GM12864 (cell line): ENCODE data around the gene FXYD6.

ENCODE experiments used
- DNase-seq: peaks from one replicate; pipeline ENCODE4 v3.0.0-alpha.2; 2011; ENCODE audit warnings: low read depth
- H3K4me3 ChIP-seq: 2 replicates; pipeline ENCODE4 v1.5.1; 2011; ENCODE audit warnings: mild to moderate bottlenecking, low read depth, low read length, control low read depth
- TF ChIP-seq, protein P1 (sequence below): IDR thresholded peaks from 2 replicates; pipeline ENCODE4 v1.5.1; 2011; ENCODE audit warnings: low read depth, mild to moderate bottlenecking, moderate library complexity, low read length, control low read depth, inconsistent platforms; ENCODE audit errors: missing control alignments

Gene FXYD6

DNA sequence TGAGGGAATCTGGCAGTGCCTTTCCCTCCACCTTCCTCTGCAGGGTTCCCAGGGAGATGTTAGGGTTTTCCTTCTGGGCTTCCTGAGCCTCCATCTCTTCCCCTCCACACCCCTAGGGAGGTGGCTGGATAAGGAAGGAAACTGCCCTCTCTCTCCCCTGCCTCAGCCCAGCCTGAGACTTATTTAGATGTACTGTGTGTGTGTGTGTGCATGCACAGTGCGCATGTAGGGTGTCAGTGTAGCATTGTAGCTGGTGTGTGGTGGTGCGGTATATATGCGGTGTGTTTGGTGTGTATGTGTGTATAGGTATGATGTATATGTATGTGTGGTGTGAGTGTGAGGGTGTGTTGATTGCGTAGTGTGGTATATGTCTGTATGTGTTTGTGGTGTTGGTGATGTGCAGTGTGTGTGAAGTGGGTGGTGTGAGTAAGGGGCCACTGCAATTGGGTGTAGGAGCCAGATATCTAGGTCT, 1.5 kb downstream of the FXYD6 start:
- DNase-seq = no peak
- TF ChIP-seq, protein P1, sequence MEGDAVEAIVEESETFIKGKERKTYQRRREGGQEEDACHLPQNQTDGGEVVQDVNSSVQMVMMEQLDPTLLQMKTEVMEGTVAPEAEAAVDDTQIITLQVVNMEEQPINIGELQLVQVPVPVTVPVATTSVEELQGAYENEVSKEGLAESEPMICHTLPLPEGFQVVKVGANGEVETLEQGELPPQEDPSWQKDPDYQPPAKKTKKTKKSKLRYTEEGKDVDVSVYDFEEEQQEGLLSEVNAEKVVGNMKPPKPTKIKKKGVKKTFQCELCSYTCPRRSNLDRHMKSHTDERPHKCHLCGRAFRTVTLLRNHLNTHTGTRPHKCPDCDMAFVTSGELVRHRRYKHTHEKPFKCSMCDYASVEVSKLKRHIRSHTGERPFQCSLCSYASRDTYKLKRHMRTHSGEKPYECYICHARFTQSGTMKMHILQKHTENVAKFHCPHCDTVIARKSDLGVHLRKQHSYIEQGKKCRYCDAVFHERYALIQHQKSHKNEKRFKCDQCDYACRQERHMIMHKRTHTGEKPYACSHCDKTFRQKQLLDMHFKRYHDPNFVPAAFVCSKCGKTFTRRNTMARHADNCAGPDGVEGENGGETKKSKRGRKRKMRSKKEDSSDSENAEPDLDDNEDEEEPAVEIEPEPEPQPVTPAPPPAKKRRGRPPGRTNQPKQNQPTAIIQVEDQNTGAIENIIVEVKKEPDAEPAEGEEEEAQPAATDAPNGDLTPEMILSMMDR = no peak
- no peak overlapping the region for H3K4me3 ChIP-seq

DNA sequence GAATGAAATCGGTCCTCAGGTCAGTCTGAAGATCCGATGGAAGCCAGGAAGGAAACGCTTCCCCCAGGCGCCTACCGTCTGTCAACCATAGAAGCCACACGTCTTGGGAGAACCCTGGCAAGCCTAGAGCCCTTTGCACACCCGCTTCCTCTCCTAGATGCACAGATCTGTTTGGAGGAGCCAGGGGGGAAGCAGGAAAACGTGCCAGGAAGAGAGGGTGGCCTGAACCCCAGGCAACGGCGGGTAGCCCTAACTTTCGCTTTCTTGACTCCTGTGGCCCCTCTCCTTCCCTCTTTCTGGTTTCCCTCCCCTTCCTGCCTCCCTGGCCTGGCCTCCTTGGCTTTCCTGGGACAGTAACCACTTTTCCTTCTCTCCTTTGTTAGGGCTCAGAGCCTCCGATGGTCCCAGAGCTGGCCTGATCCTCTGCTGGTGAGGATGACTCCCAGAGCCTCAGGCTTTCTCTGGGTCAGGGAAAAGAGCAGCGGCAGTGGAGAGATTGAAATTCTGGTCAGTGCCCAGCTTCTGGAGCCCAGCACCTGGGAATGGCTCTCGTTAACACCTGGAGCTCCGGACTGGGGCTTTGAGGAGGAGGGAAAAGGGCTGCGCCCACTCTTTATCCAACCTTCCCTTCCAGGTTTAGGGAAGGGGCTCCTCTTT, 2.1 kb downstream of the FXYD6 start:
- TF ChIP-seq, protein P1 = no peak
- no peak overlapping the region for H3K4me3 ChIP-seq
- DNase-seq = no peak

DNA sequence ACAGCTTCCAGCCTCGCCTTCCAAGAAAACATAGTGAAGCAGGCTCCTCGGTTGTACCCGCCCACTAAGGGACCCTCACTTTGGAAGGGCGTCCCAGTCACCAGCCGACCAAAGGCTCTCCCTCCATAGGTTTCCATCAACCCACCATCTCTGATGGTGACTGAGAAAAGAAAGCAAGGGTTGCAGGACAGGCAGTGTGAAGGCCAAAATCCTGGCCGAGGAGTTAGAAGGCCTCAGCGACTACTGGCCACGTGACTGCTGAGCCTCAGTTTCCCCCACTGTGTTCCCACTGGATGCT, 2.7 kb downstream of the FXYD6 start:
- H3K4me3 ChIP-seq = no peak overlapping the region
- TF ChIP-seq, protein P1 = no peak
- DNase-seq = no peak

DNA sequence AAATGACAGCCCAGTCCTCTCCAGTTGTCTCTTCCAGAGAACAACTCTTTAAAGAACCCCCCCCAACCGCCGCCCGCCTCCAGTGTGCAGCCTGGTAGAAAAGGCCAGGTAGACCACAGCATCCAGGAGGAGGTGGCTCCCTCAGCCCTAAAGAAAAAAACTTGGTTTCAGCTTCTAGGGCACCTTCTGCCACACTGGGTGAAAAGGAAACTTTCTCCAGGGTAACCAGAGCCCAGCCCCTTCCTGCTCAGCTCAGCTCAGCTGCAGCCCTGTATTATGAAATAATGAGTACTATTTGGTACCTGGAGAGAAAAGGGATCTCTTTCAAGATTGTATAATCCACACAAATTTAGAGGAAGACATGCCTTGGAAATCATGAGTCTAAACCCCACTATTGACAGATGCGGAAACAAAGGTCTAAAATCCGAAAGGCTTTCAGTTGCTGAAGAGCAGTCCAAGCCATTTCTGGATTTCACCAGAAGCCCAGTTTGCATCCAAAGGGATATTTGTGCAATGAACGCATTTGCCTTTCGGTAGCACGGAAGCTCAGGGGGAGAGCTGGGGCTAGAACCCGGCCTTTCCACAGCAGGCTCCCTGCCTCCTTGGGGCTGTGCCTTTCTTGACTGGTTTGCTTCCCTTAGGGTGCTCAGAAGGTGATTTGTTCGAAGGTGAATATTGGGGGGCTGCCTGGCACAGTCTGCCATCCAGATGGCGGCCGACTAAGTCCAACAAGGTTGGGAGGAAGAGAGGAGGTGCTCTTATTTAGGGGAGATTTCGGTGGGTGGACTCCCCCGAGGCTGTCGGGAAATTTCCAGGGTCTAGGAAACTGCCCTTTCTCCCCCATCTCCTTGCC, 3.3 kb downstream of the FXYD6 start:
- TF ChIP-seq, protein P1 = no peak
- no peak for DNase-seq
- H3K4me3 ChIP-seq = no peak overlapping the region

DNA sequence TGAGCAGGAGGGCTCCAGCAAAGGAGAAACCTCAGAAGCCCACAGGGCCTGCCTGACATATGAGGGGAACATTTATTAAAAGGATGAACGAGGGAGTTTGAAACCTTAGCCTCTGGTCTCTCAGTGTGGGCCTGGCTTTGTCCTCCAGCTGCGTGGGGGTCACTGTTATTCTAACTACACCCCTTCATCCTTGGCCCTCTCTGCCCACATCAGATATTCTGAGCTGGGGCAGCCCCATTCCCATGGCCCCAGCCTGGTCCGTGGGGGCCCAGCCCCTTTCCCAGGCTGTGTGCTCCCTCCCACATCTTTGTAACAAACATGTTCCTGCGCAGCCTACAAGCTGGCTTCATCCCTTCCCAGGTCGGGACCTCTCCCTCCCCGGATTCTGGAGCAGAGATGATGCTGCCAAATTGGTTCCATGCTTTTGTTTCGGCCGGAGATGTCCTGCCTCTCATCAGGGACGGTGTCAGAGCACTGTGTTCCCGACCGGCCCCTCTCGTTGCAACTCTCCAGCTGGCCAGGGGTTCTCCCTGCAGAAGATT, 4.0 kb downstream of the FXYD6 start:
- TF ChIP-seq, protein P1 = no peak
- no peak for DNase-seq
- no peak overlapping the region for H3K4me3 ChIP-seq

DNA sequence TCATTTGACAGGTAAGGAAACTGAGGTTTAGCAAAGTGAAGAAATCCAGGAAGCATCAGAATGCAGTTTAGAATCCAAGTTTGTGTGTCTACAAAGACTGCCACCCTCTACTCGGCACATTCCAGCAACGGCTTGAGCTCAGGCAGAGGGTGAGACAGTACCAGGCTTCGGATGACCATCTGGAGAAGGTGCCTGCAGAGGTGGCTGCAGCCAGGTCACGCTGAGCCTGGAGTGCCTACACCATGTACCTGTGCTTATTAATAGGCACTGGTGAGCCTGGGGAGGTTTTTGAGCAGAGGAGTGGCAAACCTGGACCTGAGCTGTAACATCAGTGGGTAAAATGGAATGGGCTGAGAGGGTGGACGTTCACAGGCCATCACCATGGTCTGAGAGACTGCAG, 4.7 kb downstream of the FXYD6 start:
- TF ChIP-seq, protein P1 = no peak
- DNase-seq = no peak
- H3K4me3 ChIP-seq = no peak overlapping the region
